H1 (cell line): Measurements from ENCODE around the gene TDRD15. TPM values are rescaled to one million over a fixed set of nuclear protein-coding genes. Genes with fewer than 3 reads are reported as not detected.

Experiments
- CTCF ChIA-PET: fragments of 300-600 bp; sonication (Branson Sonifier 250); formaldehyde crosslinking; loops from one replicate; lab custom pipeline; 2021; ENCODE audit not compliant: partially characterized antibody; lab: Charles Lee
- POLR2A ChIA-PET: fragments of 300-600 bp; sonication (Branson Sonifier 250); formaldehyde crosslinking; loops from one replicate; lab custom pipeline; 2021; ENCODE audit warnings: inconsistent platforms; ENCODE audit not compliant: partially characterized antibody; lab: Charles Lee
- DNase-seq, 2 experiments: peaks; one replicate each; pipeline versions ENCODE4 v3.0.0 to v3.0.0-alpha.2; 2010 to 2022; ENCODE audit warnings: low spot score in 2 of 2, low read depth in 1 of 2, mixed read lengths in 1 of 2
- FAIRE-seq: peaks from 2 replicates; lab custom pipeline; 2011; peaks lifted over from hg19 to GRCh38; lab: Jason Lieb, UNC
- H2AFZ ChIP-seq: 2 replicates; pipeline ENCODE4 v1.8.1; 2012; ENCODE audit warnings: low read length, inconsistent platforms
- H2AK5ac ChIP-seq: 2 replicates; pipeline ENCODE4 v1.6.1; 2013; ENCODE audit warnings: low read depth, low read length
- H2BK120ac ChIP-seq: replicated peaks from 2 replicates; pipeline ENCODE3; 2013; ENCODE audit warnings: low read depth, low read length, inconsistent platforms
- H2BK12ac ChIP-seq: 2 replicates; pipeline ENCODE4 v1.6.1; 2013; ENCODE audit warnings: low read depth, low read length
- H2BK15ac ChIP-seq: 2 replicates; pipeline ENCODE4 v1.6.1; 2013; ENCODE audit warnings: low read length
- H2BK20ac ChIP-seq: 2 replicates; pipeline ENCODE4 v1.6.1; 2013; ENCODE audit warnings: low read length
- H2BK5ac ChIP-seq: 2 replicates; pipeline ENCODE4 v1.6.1; 2013; ENCODE audit warnings: low read depth, low read length
- H3K14ac ChIP-seq: 2 replicates; pipeline ENCODE4 v1.6.1; 2013; ENCODE audit warnings: inconsistent platforms; ENCODE audit not compliant: insufficient read length
- H3K18ac ChIP-seq: 2 replicates; pipeline ENCODE4 v1.6.1; 2013; ENCODE audit warnings: low read length; ENCODE audit errors: extremely low read depth
- H3K23ac ChIP-seq: 2 replicates; pipeline ENCODE4 v1.6.1; 2013; ENCODE audit warnings: inconsistent platforms; ENCODE audit not compliant: insufficient read length
- H3K23me2 ChIP-seq: 2 replicates; pipeline ENCODE4 v1.6.1; 2013; ENCODE audit warnings: low read depth, low read length
- H3K27ac ChIP-seq: 2 replicates; pipeline ENCODE4 v1.6.1; 2011; ENCODE audit warnings: low read depth, low read length, inconsistent platforms
- H3K27me3 ChIP-seq, 4 experiments: replicated peaks in 1 of 4; 1 replicate in 1 of 4; 2 replicates in 3 of 4; pipeline versions ENCODE4 v1.6.1 to v1.8.1; 2011 to 2013; ENCODE audit warnings: low read length in 3 of 4, mild to moderate bottlenecking in 3 of 4, inconsistent platforms in 2 of 4, mixed read lengths in 2 of 4, moderate library complexity in 1 of 4; ENCODE audit not compliant: control insufficient read depth in 3 of 4, insufficient read depth in 3 of 4; ENCODE audit errors: extremely low read depth in 1 of 4
- H3K36me3 ChIP-seq, 4 experiments: 2 replicates each; pipeline versions ENCODE4 v1.6.1 to v1.8.1; 2011 to 2013; ENCODE audit warnings: mild to moderate bottlenecking in 4 of 4, low read length in 3 of 4, moderate library complexity in 2 of 4, control low read depth in 1 of 4, inconsistent platforms in 1 of 4; ENCODE audit not compliant: insufficient read depth in 4 of 4, control insufficient read depth in 2 of 4
- H3K4ac ChIP-seq: replicated peaks from 2 replicates; pipeline ENCODE3; 2013; ENCODE audit warnings: low read length, low read depth, mixed read lengths, inconsistent platforms; ENCODE audit not compliant: insufficient read length
- H3K4me1 ChIP-seq, 4 experiments: replicated peaks in 1 of 4; 1 replicate in 1 of 4; 2 replicates in 3 of 4; pipeline versions ENCODE4 v1.6.1 to v1.8.1; 2011 to 2013; ENCODE audit warnings: low read length in 3 of 4, inconsistent platforms in 2 of 4, mixed read lengths in 1 of 4; ENCODE audit not compliant: insufficient read depth in 4 of 4, control insufficient read depth in 3 of 4
- H3K4me2 ChIP-seq, 2 experiments: 2 replicates each; pipeline versions ENCODE4 v1.6.1 to v1.8.1; 2011 to 2013; ENCODE audit warnings: low read depth in 2 of 2, low read length in 2 of 2, control low read depth in 1 of 2, inconsistent platforms in 1 of 2, mild to moderate bottlenecking in 1 of 2; ENCODE audit not compliant: insufficient read depth in 1 of 2
- H3K4me3 ChIP-seq, 4 experiments: fragments of 200-600, 300-600 bp in 1 of 4; sonication (generic), shearing (Covaris generic), sonication (Bioruptor Twin) in 1 of 4; 2 replicates each; pipeline versions ENCODE4 v1.5.1 to v1.8.1; 2011 to 2016; ENCODE audit warnings: low read length in 4 of 4, low read depth in 3 of 4, control low read depth in 2 of 4, inconsistent platforms in 2 of 4, mild to moderate bottlenecking in 2 of 4, mixed read lengths in 1 of 4, moderate library complexity in 1 of 4; ENCODE audit not compliant: insufficient read depth in 2 of 4; ENCODE audit errors: extremely low read depth in 1 of 4
- H3K56ac ChIP-seq: replicated peaks from 2 replicates; pipeline ENCODE3; 2013; ENCODE audit warnings: low read depth, mild to moderate bottlenecking, mixed read lengths, low read length, inconsistent platforms; ENCODE audit not compliant: insufficient read length
- H3K79me1 ChIP-seq: 2 replicates; pipeline ENCODE4 v1.6.1; 2013; ENCODE audit warnings: low read depth, low read length, control low read depth
- H3K79me2 ChIP-seq, 2 experiments: 2 replicates each; pipeline versions ENCODE4 v1.6.1 to v1.8.1; 2012 to 2013; ENCODE audit warnings: low read length in 2 of 2, mild to moderate bottlenecking in 2 of 2, inconsistent platforms in 1 of 2; ENCODE audit not compliant: insufficient read depth in 2 of 2, control insufficient read depth in 1 of 2
- H3K9ac ChIP-seq, 4 experiments: replicated peaks in 1 of 4; 1 replicate in 1 of 4; 2 replicates in 3 of 4; pipeline versions ENCODE4 v1.6.1 to v1.8.1; 2011 to 2013; ENCODE audit warnings: low read depth in 3 of 4, low read length in 3 of 4, control low read depth in 2 of 4, mild to moderate bottlenecking in 2 of 4, moderate library complexity in 2 of 4, inconsistent platforms in 1 of 4; ENCODE audit errors: extremely low read depth in 1 of 4
- H3K9me3 ChIP-seq, 2 experiments: 2 replicates each; pipeline versions ENCODE4 v1.6.1 to v1.8.1; 2012 to 2013; ENCODE audit warnings: mild to moderate bottlenecking in 2 of 2, moderate library complexity in 2 of 2, control low read depth in 1 of 2, inconsistent platforms in 1 of 2, low read depth in 1 of 2, low read length in 1 of 2, mixed read lengths in 1 of 2; ENCODE audit not compliant: insufficient read depth in 2 of 2
- H4K20me1 ChIP-seq, 2 experiments: replicated peaks in 1 of 2; 2 replicates each; pipeline versions ENCODE3 to v1.8.1; 2011 to 2013; ENCODE audit warnings: inconsistent platforms in 2 of 2, low read length in 2 of 2, mild to moderate bottlenecking in 1 of 2; ENCODE audit not compliant: insufficient read depth in 2 of 2, control insufficient read depth in 1 of 2
- H4K5ac ChIP-seq: 2 replicates; pipeline ENCODE4 v1.6.1; 2013; ENCODE audit warnings: low read length, low read depth, mixed read lengths, inconsistent platforms; ENCODE audit not compliant: insufficient read length
- H4K8ac ChIP-seq: 2 replicates; pipeline ENCODE4 v1.8.0; 2013; ENCODE audit warnings: mild to moderate bottlenecking, moderate library complexity, low read length, inconsistent platforms; ENCODE audit not compliant: insufficient read depth; ENCODE audit errors: extremely low read depth
- H4K91ac ChIP-seq: replicated peaks from 2 replicates; pipeline ENCODE3; 2013; ENCODE audit warnings: low read length, mixed read lengths, inconsistent platforms; ENCODE audit not compliant: insufficient read length
- ASH2L ChIP-seq: fragments of 200-600, 300-600 bp; sonication (generic); IDR thresholded peaks from one replicate; pipeline ENCODE4 v1.7.1; 2017; ENCODE audit warnings: low read length
- ATF3 ChIP-seq: IDR thresholded peaks from 2 replicates; pipeline ENCODE4 v1.6.1; 2011; ENCODE audit warnings: low read depth, mild to moderate bottlenecking, low read length; ENCODE audit not compliant: insufficient read depth
- MAFK ChIP-seq: IDR thresholded peaks from 2 replicates; pipeline ENCODE4 v1.6.1; 2012; ENCODE audit warnings: low read depth, mild to moderate bottlenecking, improper control_type of control experiment, low read length
- POLR2A ChIP-seq, 2 experiments: IDR thresholded peaks; 1 replicate in 1 of 2; 2 replicates in 1 of 2; pipeline ENCODE4 v1.6.1; 2011; ENCODE audit warnings: low read depth in 2 of 2, low read length in 2 of 2, mild to moderate bottlenecking in 2 of 2; ENCODE audit errors: control extremely low read depth in 1 of 2
- WGBS, 2 experiments: shearing (Covaris generic) in 1 of 2; methylation state at CpG; one replicate each; pipeline versions ENCODE4 v1.1.6 to v1.1.7; 2013 to 2015; ENCODE audit warnings: low lambda C conversion rate in 2 of 2, mixed read lengths in 2 of 2, inconsistent platforms in 1 of 2, low coverage in 1 of 2, missing lambda C conversion rate in 1 of 2; ENCODE audit not compliant: insufficient replicate concordance in 2 of 2, insufficient coverage in 1 of 2, insufficient read length in 1 of 2; ENCODE audit errors: extremely low coverage in 1 of 2, missing lambda C conversion rate in 1 of 2; 5-methylcytosine and 5-hydroxymethylcytosine counted together
- polyA plus RNA-seq, 7 experiments: library from polyadenylated mRNA; depleted of rRNA in 3 of 7; stranded (reverse) in 5 of 7; unstranded in 2 of 7; fragments of >200 nt in 5 of 7; fragments of 200-250 nt in 2 of 7; gene quantifications; 1 replicate in 5 of 7; 2 replicates in 1 of 7; 4 replicates in 1 of 7; pipeline versions ENCODE4 v1.2.1 to v1.2.3, GENCODE V29; 2011 to 2013; ENCODE audit warnings: missing spikeins in 2 of 7, mixed read lengths in 2 of 7
- total RNA-seq: library from RNA; stranded (reverse); fragmentation: NEBNext Ultra II Directional; extraction: Animal tissue kit (Norgen Biotek cat#: 25700); gene quantifications from 2 replicates; pipeline ENCODE4 v1.2.1, GENCODE V29; 2021

Gene TDRD15
- total and polyA plus RNA-seq, 2 of the 8 experiments (the other 6 are each of a cell fraction or from before 2014, with no cell fraction given) = not detected

GRCh38 chr2:21191535-21191934 lies 67.8 kb downstream of the TDRD15 start:
- Histone ChIP-seq H4K8ac (no peak overlapping the region), H3K4ac (no peak overlapping the region), H4K91ac (no peak overlapping the region), H3K23ac (no peak overlapping the region), H2BK12ac (no peak overlapping the region), H2BK120ac (no peak overlapping the region), H2BK15ac (no peak overlapping the region), H3K4me3 (no peak overlapping the region), H3K9ac (no peak overlapping the region), H3K14ac (no peak overlapping the region), H3K4me2 (no peak overlapping the region), H3K56ac (no peak overlapping the region), H3K9me3 (no peaks in the 10 kb centered on the region), H2BK20ac (no peak overlapping the region), H3K27ac (no peak overlapping the region), H3K27me3 (no peaks in the 10 kb centered on the region), H3K36me3 (no peaks in the 10 kb centered on the region), H2AK5ac (no peak overlapping the region), H3K4me1 (no peaks in the 10 kb centered on the region), H3K18ac (no peak overlapping the region), H3K23me2 (no peaks in the 10 kb centered on the region), H3K79me2 (no peaks in the 10 kb centered on the region), H2AFZ (no peak overlapping the region), H4K20me1 (no peaks in the 10 kb centered on the region), H3K79me1 (no peaks in the 10 kb centered on the region), H2BK5ac (no peak overlapping the region), H4K5ac (no peak overlapping the region)
- ChIA-PET CTCF (interaction anchor here (3.2 kb wide), 1 partner anchor 125 kb away, joined by 11 read pairs; no protein-coding TSS in a partner anchor), POLR2A (no interaction called here)
- no peak for TF ChIP-seq ATF3
- no peak for TF ChIP-seq POLR2A (IDR thresholded peaks at IDR 0.05; ENCODE audit: control extremely low read depth in 1 of 2, low read depth in 2 of 2, low read length in 2 of 2)
- TF ChIP-seq MAFK = no peak
- no peak for TF ChIP-seq ASH2L
- FAIRE-seq (no peak), DNase-seq (no peak)
- WGBS, 2 experiments = 100% methylated on average over 2 of the region's 2 CpGs; no CpG with 5 or more reads in 1 of the 2 experiments

Other genes with a start within 250 kb of the TDRD15 start
- 0.52 and 0.61 TPM in 2 replicates for gene APOB, start 79.9 kb upstream of the TDRD15 start, total RNA-seq
- 0.08 and 0.15 TPM in 2 replicates for gene APOB, start 79.9 kb upstream of the TDRD15 start, polyA plus RNA-seq (2011; rRNA removed)